Stimulated activated CD8-positive, alpha-beta memory T cell treated with anti-CD3 and anti-CD28 coated beads, Interleukin-7, amount 100 ng/mL, for 48 hours (primary cell): ENCODE results near the gene SLC39A13.

Experiments
- DNase-seq, 2 donors: peaks; one replicate each; pipeline ENCODE4 v3.0.0-alpha.2; 2020; ENCODE audit warnings: low read depth in 1 of 2; ENCODE audit errors: extremely low read depth in 1 of 2

The SLC39A13 gene

GRCh38 chr11:47383071-47383470 is 25.3 kb upstream of the SLC39A13 start:
- no peak for DNase-seq

DNA sequence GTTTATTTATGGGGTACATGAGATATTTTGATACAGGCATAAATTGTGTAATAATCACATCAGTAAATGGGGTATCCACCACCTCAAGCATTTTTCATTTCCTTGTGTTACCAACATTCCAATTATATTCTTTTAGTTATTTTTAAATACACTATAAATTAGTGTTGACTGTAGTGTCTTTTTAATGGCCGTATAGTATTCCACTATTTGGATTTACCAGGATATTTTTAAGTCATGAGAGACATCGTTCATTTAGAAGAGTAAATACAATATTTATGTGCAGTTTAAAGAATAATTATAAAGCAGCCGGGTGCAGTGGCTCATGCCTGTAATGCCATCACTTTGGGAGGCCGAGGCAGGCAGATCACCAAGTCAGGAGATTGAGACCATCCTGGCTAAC is 23.9 kb upstream of the SLC39A13 start:
- no peak for DNase-seq

- DNase-seq, result no peak
Observed at GRCh38 chr11:47387944-47388696, 20.3 kb upstream of the SLC39A13 start.

GRCh38 chr11:47388697-47389576 is 19.5 kb upstream of the SLC39A13 start:
- DNase-seq, result no peak

GRCh38 chr11:47389577-47390421 is 18.6 kb upstream of the SLC39A13 start:
- no peak for DNase-seq

DNA sequence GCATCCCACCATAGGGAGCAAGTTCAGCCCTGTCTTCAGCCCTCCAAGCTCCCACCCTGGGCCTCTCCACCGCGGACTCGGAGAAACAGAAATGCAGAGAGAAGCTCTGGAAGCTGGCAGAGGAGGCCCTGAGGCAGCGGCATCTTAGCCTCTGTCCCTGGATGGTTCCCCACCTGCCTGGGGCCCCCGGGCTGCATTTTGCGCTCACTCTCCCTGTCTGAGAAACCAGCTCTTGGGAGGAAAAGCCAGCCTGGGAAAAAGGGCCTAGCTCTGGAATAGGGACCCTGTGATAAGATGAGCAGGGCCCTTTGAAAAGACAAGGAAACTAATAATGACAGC is 18.0 kb upstream of the SLC39A13 start:
- DNase-seq, result no peak

DNA sequence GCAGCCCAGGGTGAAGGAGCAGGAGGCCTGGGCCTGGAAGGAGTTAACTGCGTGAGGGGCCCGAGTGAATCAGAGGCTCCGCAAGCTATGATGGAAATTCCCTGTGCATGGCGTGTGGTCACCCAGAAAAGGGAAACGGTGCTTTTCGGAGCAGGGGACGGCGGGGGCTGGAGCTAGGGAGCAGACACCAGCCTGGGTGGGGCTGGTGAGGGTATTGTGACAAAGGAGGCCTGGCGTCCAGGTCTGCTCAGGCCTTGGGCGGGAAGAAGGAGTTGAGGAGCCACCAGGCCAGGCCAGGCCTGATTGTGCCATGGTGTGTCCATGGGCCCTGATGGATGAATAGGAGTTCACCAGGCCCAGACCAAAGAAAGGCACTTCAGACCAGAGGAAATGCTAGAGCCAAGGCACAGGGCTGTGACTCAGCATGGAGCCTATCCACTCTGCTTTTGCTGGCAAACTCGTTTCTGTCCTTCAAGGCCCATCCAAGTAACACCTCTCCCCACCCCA is 17.3 kb upstream of the SLC39A13 start:
- DNase-seq, result no peak

DNA sequence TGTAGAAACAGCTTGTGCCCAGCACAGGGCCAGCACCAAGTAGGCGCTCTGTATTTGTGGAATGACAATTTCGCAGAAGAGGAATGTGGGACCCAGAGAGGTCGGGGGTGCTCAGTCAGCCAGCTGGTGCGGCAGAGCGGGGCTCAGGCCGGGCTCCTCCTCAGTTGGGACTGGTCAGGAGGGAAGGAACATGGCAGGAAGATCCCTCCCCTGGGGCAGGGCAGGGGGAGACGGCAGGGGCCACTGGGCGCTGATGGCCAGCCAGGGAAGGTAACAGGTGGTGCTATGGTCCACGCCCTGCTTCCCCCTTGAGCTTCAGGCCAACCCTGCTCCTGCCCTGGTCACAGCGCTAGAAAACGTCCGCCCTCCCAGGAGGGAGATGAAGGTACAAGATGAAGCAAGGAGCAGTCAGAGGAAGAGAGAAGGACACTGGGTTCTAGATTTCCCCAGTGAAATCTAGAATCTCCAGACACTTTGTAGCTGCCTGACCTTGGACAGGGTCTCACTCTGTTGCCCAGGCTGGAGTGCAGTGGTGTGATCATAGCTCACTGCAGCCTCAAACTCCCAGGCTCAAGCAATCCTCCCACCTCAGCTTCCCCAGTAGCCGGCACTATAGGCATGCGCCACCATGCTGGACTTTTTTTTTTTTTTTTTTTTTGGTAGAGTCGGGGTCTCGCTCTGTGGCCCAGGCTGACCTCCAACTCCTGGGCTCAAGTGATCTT is 16.5 kb upstream of the SLC39A13 start:
- no peak for DNase-seq

GRCh38 chr11:47392546-47393162 is 15.7 kb upstream of the SLC39A13 start:
- DNase-seq, result no peak

GRCh38 chr11:47393163-47394049 is 15.0 kb upstream of the SLC39A13 start:
- DNase-seq, result no peak

DNA sequence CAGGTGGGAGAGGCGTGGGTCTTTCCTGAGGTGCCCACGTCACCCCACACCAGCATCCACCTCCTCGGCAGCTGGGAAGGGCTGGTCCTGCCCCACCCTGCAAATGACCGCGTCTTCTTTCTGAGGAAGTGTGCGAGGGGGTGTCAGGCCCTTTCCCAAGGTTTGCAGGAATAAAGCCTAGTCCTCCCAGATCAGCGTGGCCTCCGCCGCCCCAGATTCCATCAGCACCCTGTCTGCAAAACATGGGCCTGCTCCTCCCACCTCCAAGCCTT is 14.4 kb upstream of the SLC39A13 start:
- no peak for DNase-seq

DNA sequence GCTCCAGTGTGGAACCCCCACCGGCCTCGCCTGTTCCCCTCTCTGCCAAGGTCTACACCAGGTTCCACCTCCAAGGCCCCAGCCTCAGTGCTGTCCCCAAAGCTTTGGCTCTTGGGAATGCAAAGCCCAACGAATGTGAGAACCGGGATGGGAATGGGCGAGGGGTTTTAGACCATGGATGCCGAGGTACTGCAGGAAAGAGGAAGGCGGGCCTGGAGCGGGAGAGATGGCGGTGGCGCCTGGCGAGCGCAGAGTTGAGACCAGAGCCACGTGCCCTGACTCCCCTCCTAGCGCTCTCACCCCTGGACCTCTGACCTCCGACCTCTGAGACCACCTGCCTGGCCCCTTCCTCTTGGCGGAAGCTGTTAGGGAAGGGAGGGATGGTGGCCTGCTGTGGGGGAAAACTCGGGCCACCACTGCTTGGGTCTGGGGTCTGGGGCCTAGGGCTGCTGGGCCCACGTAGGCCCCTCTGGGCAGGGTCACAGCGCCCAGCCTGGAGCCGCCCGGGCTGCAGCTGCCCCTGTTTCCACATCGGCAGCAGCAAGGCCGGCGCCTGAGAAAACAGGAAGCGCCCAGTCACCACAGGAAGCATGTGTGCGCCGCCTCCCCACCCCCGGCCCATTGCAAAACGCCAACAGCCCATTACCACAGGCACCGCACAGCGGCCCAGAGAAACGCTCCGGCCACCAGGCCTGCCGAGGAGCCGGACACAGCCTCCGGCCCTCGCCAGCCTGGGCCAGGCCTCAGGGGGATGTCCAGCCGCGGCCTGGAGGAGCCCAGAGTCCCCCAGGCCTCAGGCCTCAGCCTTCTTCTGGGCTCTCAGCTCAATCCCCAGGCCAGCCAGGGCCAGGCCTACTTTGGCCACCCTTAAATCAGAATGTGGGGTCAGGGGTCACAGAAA is 13.8 kb upstream of the SLC39A13 start:
- peak in 1 of 2 donors; percentile 42 for DNase-seq

DNA sequence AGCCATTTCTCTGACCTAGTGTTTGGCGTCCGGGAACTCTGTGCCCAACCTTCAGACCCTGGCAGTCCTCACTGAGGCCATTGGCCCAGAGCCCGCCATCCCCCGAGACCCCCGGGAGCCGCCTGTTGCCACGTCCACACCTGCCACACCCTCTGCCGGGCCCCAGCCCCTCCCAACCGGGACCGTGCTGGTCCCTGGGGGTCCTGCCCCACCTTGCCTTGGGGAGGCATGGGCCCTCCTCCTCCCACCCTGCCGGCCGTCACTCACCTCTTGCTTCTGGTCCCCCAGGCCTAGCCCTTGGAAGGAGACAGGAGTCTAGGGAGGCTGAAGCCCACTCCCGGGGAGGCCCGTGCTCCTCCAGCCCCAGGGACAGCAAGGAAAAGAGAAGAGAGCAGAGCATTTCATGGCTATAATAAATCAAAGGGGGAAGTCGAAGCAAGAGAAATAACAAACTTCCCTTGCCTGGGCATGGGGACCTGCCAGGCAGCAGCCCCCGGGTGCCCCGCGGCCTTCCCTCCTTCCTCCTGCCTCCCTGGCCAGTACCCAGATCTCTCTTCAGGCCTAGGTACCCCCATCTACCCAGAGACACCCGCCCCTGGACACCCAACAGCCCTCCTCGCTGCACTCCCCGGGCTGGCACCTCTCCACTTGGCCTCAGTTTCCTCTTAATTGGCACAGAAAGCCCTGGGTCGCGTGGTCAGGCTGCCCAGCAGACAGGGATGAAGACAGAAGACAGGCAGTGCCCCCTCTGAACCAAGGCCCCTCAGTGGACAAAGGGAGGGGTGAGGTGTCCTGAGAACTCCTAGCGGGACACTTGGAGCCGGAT is 13.0 kb upstream of the SLC39A13 start:
- DNase-seq, result no peak

GRCh38 chr11:47396049-47396320 is 12.4 kb upstream of the SLC39A13 start:
- no peak for DNase-seq

DNA sequence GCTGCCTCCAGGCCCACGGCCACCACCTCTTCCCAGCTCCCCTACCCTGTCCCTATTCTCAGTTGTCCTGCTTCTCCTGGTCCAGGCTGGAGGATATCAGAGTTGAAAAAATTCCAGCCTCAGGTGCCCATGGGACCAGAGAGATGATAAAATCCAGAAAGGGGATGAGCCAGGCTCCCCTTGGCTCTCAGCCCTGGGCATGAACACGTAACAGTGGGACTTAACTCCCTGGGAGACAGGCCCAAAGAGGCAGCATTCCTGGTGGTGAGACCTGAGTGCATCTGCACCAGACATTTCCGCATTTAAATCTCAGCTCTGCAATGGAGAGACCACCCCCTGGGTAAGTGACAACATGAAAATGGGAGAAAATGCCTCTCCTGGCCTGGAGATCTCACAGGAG is 10.4 kb upstream of the SLC39A13 start:
- no peak for DNase-seq

DNA sequence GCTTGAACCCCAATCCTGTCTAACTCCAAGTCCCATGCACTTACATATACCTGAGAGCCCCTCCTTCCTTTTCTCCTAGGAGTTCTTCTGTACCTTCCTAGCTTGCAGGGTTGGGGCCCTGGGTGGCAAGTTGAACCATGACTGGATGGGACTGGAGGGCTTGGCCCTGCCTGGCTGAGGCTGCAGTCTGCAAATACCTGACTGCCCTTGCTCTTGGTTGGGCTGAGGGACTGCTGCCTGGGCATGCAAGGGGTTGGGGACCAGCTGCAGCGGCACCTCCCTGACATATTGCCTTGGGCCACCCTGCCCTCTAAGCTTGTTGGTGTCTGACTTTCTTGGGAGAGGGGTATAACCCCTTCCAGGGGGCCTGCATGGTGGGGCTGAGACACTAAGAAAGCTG is 9.8 kb upstream of the SLC39A13 start:
- no peak for DNase-seq

DNA sequence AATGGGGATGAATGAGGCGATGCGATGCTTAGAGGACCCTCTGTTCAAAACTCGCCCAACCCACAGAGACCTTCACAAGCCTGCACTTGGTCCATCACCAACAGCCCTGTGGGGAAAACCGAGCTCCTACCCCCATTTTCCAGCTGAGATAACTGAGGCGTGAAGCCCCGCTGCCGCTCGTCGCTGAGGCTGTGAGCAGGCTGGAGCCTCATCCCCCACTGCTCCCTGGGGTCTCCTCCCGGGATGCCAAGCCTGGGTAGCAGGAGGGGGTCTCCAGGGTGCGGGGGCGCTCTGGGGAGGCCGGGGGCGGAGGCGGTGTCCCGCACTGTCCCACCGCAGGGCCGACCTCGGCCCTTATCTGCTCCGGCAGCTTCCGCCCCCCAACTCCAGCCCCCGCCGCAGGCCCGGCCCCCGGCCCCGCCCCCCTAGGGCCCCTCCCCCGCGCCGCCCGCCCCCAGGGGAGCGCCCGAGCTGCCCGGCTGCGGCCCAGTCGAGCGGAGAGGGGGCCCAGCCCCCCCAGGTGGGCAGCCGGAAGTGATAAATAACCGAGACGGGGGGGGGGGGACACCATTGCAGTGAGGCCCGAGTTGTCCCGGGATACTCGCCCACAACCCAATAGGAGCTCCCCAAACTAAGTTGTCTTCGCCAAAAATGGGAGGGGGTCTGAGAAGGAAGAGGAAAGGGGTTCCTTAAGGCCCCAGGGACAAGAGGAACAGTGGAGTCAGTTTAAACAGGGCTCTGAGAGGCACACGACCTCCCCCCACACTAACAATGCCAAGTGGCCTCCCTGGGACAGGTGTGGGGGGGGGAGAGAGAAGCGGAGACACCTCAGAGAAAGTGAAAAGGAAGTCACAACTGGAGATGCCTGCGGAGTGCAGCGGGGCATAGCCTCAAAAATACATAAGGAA is 8.3 kb upstream of the SLC39A13 start:
- no peak for DNase-seq
